H1 (cell line): ENCODE data around the gene OBSCN. TPM values are rescaled to one million over a fixed set of nuclear protein-coding genes. Genes with fewer than 3 reads are reported as not detected.

Source experiments
- CTCF ChIA-PET: fragments of 300-600 bp; sonication (Branson Sonifier 250); formaldehyde crosslinking; loops from one replicate; lab custom pipeline; 2021; ENCODE audit not compliant: partially characterized antibody; lab: Charles Lee
- POLR2A ChIA-PET: fragments of 300-600 bp; sonication (Branson Sonifier 250); formaldehyde crosslinking; loops from one replicate; lab custom pipeline; 2021; ENCODE audit warnings: inconsistent platforms; ENCODE audit not compliant: partially characterized antibody; lab: Charles Lee
- DNase-seq, 2 experiments: peaks; one replicate each; pipeline versions ENCODE4 v3.0.0 to v3.0.0-alpha.2; 2010 to 2022; ENCODE audit warnings: low spot score in 2 of 2, low read depth in 1 of 2, mixed read lengths in 1 of 2
- FAIRE-seq: peaks from 2 replicates; lab custom pipeline; 2011; peaks lifted over from hg19 to GRCh38; lab: Jason Lieb, UNC
- H2AFZ ChIP-seq: 2 replicates; pipeline ENCODE4 v1.8.1; 2012; ENCODE audit warnings: low read length, inconsistent platforms
- H2AK5ac ChIP-seq: 2 replicates; pipeline ENCODE4 v1.6.1; 2013; ENCODE audit warnings: low read depth, low read length
- H2BK120ac ChIP-seq: replicated peaks from 2 replicates; pipeline ENCODE3; 2013; ENCODE audit warnings: low read depth, low read length, inconsistent platforms
- H2BK12ac ChIP-seq: 2 replicates; pipeline ENCODE4 v1.6.1; 2013; ENCODE audit warnings: low read depth, low read length
- H2BK15ac ChIP-seq: 2 replicates; pipeline ENCODE4 v1.6.1; 2013; ENCODE audit warnings: low read length
- H2BK20ac ChIP-seq: 2 replicates; pipeline ENCODE4 v1.6.1; 2013; ENCODE audit warnings: low read length
- H2BK5ac ChIP-seq: 2 replicates; pipeline ENCODE4 v1.6.1; 2013; ENCODE audit warnings: low read depth, low read length
- H3K14ac ChIP-seq: 2 replicates; pipeline ENCODE4 v1.6.1; 2013; ENCODE audit warnings: inconsistent platforms; ENCODE audit not compliant: insufficient read length
- H3K18ac ChIP-seq: 2 replicates; pipeline ENCODE4 v1.6.1; 2013; ENCODE audit warnings: low read length; ENCODE audit errors: extremely low read depth
- H3K23ac ChIP-seq: 2 replicates; pipeline ENCODE4 v1.6.1; 2013; ENCODE audit warnings: inconsistent platforms; ENCODE audit not compliant: insufficient read length
- H3K23me2 ChIP-seq: 2 replicates; pipeline ENCODE4 v1.6.1; 2013; ENCODE audit warnings: low read depth, low read length
- H3K27ac ChIP-seq: 2 replicates; pipeline ENCODE4 v1.6.1; 2011; ENCODE audit warnings: low read depth, low read length, inconsistent platforms
- H3K27me3 ChIP-seq, 4 experiments: replicated peaks in 1 of 4; 1 replicate in 1 of 4; 2 replicates in 3 of 4; pipeline versions ENCODE4 v1.6.1 to v1.8.1; 2011 to 2013; ENCODE audit warnings: low read length in 3 of 4, mild to moderate bottlenecking in 3 of 4, inconsistent platforms in 2 of 4, mixed read lengths in 2 of 4, moderate library complexity in 1 of 4; ENCODE audit not compliant: control insufficient read depth in 3 of 4, insufficient read depth in 3 of 4; ENCODE audit errors: extremely low read depth in 1 of 4
- H3K36me3 ChIP-seq, 4 experiments: 2 replicates each; pipeline versions ENCODE4 v1.6.1 to v1.8.1; 2011 to 2013; ENCODE audit warnings: mild to moderate bottlenecking in 4 of 4, low read length in 3 of 4, moderate library complexity in 2 of 4, control low read depth in 1 of 4, inconsistent platforms in 1 of 4; ENCODE audit not compliant: insufficient read depth in 4 of 4, control insufficient read depth in 2 of 4
- H3K4ac ChIP-seq: replicated peaks from 2 replicates; pipeline ENCODE3; 2013; ENCODE audit warnings: low read length, low read depth, mixed read lengths, inconsistent platforms; ENCODE audit not compliant: insufficient read length
- H3K4me1 ChIP-seq, 4 experiments: replicated peaks in 1 of 4; 1 replicate in 1 of 4; 2 replicates in 3 of 4; pipeline versions ENCODE4 v1.6.1 to v1.8.1; 2011 to 2013; ENCODE audit warnings: low read length in 3 of 4, inconsistent platforms in 2 of 4, mixed read lengths in 1 of 4; ENCODE audit not compliant: insufficient read depth in 4 of 4, control insufficient read depth in 3 of 4
- H3K4me2 ChIP-seq, 2 experiments: 2 replicates each; pipeline versions ENCODE4 v1.6.1 to v1.8.1; 2011 to 2013; ENCODE audit warnings: low read depth in 2 of 2, low read length in 2 of 2, control low read depth in 1 of 2, inconsistent platforms in 1 of 2, mild to moderate bottlenecking in 1 of 2; ENCODE audit not compliant: insufficient read depth in 1 of 2
- H3K4me3 ChIP-seq, 4 experiments: fragments of 200-600, 300-600 bp in 1 of 4; sonication (generic), shearing (Covaris generic), sonication (Bioruptor Twin) in 1 of 4; 2 replicates each; pipeline versions ENCODE4 v1.5.1 to v1.8.1; 2011 to 2016; ENCODE audit warnings: low read length in 4 of 4, low read depth in 3 of 4, control low read depth in 2 of 4, inconsistent platforms in 2 of 4, mild to moderate bottlenecking in 2 of 4, mixed read lengths in 1 of 4, moderate library complexity in 1 of 4; ENCODE audit not compliant: insufficient read depth in 2 of 4; ENCODE audit errors: extremely low read depth in 1 of 4
- H3K56ac ChIP-seq: replicated peaks from 2 replicates; pipeline ENCODE3; 2013; ENCODE audit warnings: low read depth, mild to moderate bottlenecking, mixed read lengths, low read length, inconsistent platforms; ENCODE audit not compliant: insufficient read length
- H3K79me1 ChIP-seq: 2 replicates; pipeline ENCODE4 v1.6.1; 2013; ENCODE audit warnings: low read depth, low read length, control low read depth
- H3K79me2 ChIP-seq, 2 experiments: 2 replicates each; pipeline versions ENCODE4 v1.6.1 to v1.8.1; 2012 to 2013; ENCODE audit warnings: low read length in 2 of 2, mild to moderate bottlenecking in 2 of 2, inconsistent platforms in 1 of 2; ENCODE audit not compliant: insufficient read depth in 2 of 2, control insufficient read depth in 1 of 2
- H3K9ac ChIP-seq, 4 experiments: replicated peaks in 1 of 4; 1 replicate in 1 of 4; 2 replicates in 3 of 4; pipeline versions ENCODE4 v1.6.1 to v1.8.1; 2011 to 2013; ENCODE audit warnings: low read depth in 3 of 4, low read length in 3 of 4, control low read depth in 2 of 4, mild to moderate bottlenecking in 2 of 4, moderate library complexity in 2 of 4, inconsistent platforms in 1 of 4; ENCODE audit errors: extremely low read depth in 1 of 4
- H3K9me3 ChIP-seq, 2 experiments: 2 replicates each; pipeline versions ENCODE4 v1.6.1 to v1.8.1; 2012 to 2013; ENCODE audit warnings: mild to moderate bottlenecking in 2 of 2, moderate library complexity in 2 of 2, control low read depth in 1 of 2, inconsistent platforms in 1 of 2, low read depth in 1 of 2, low read length in 1 of 2, mixed read lengths in 1 of 2; ENCODE audit not compliant: insufficient read depth in 2 of 2
- H4K20me1 ChIP-seq, 2 experiments: replicated peaks in 1 of 2; 2 replicates each; pipeline versions ENCODE3 to v1.8.1; 2011 to 2013; ENCODE audit warnings: inconsistent platforms in 2 of 2, low read length in 2 of 2, mild to moderate bottlenecking in 1 of 2; ENCODE audit not compliant: insufficient read depth in 2 of 2, control insufficient read depth in 1 of 2
- H4K5ac ChIP-seq: 2 replicates; pipeline ENCODE4 v1.6.1; 2013; ENCODE audit warnings: low read length, low read depth, mixed read lengths, inconsistent platforms; ENCODE audit not compliant: insufficient read length
- H4K8ac ChIP-seq: 2 replicates; pipeline ENCODE4 v1.8.0; 2013; ENCODE audit warnings: mild to moderate bottlenecking, moderate library complexity, low read length, inconsistent platforms; ENCODE audit not compliant: insufficient read depth; ENCODE audit errors: extremely low read depth
- H4K91ac ChIP-seq: replicated peaks from 2 replicates; pipeline ENCODE3; 2013; ENCODE audit warnings: low read length, mixed read lengths, inconsistent platforms; ENCODE audit not compliant: insufficient read length
- BACH1 ChIP-seq: IDR thresholded peaks from 2 replicates; pipeline ENCODE4 v1.6.1; 2012; ENCODE audit warnings: low read length, improper control_type of control experiment
- CTCF ChIP-seq, 3 experiments: IDR thresholded peaks; 1 replicate in 2 of 3; 2 replicates in 1 of 3; pipeline versions ENCODE4 v1.5.1 to v1.6.1; 2011; ENCODE audit warnings: low read length in 3 of 3, mild to moderate bottlenecking in 3 of 3, inconsistent platforms in 2 of 3, low read depth in 1 of 3, moderate library complexity in 1 of 3; ENCODE audit not compliant: insufficient read depth in 1 of 3; ENCODE audit errors: control extremely low read depth in 1 of 3
- EGR1 ChIP-seq: IDR thresholded peaks from 2 replicates; pipeline ENCODE4 v1.6.1; 2011; ENCODE audit warnings: low read depth, low read length, borderline replicate concordance
- JUN ChIP-seq: IDR thresholded peaks from 2 replicates; pipeline ENCODE4 v1.6.1; 2011; ENCODE audit warnings: low read depth, mild to moderate bottlenecking, improper control_type of control experiment, low read length
- KDM4A ChIP-seq: IDR thresholded peaks from one replicate; pipeline ENCODE4 v1.7.1; 2012; ENCODE audit warnings: low read depth, mild to moderate bottlenecking, moderate library complexity, low read length, inconsistent platforms; ENCODE audit not compliant: severe bottlenecking
- SIN3A ChIP-seq, 2 experiments: IDR thresholded peaks in 1 of 2; conservative IDR thresholded peaks in 1 of 2; 2 replicates each; pipeline ENCODE4 v1.6.1; 2011 to 2012; ENCODE audit warnings: low read length in 2 of 2, improper control_type of control experiment in 1 of 2, low read depth in 1 of 2, mild to moderate bottlenecking in 1 of 2
- SUZ12 ChIP-seq: fragments of 200-600 bp; sonication (generic); IDR thresholded peaks from 2 replicates; pipeline ENCODE4 v1.6.1; 2012; ENCODE audit warnings: mild to moderate bottlenecking, inconsistent platforms, low read length, moderate library complexity, mixed read lengths
- TAF7 ChIP-seq: optimal IDR thresholded peaks from 2 replicates; pipeline ENCODE3; 2011; ENCODE audit warnings: low read depth, mild to moderate bottlenecking, inconsistent platforms, low read length, moderate library complexity, borderline replicate concordance
- TCF12 ChIP-seq: IDR thresholded peaks from 2 replicates; pipeline ENCODE4 v1.6.1; 2011; ENCODE audit warnings: low read depth, mild to moderate bottlenecking, low read length
- WGBS, 2 experiments: shearing (Covaris generic) in 1 of 2; methylation state at CpG; one replicate each; pipeline versions ENCODE4 v1.1.6 to v1.1.7; 2013 to 2015; ENCODE audit warnings: low lambda C conversion rate in 2 of 2, mixed read lengths in 2 of 2, inconsistent platforms in 1 of 2, low coverage in 1 of 2, missing lambda C conversion rate in 1 of 2; ENCODE audit not compliant: insufficient replicate concordance in 2 of 2, insufficient coverage in 1 of 2, insufficient read length in 1 of 2; ENCODE audit errors: extremely low coverage in 1 of 2, missing lambda C conversion rate in 1 of 2; 5-methylcytosine and 5-hydroxymethylcytosine counted together
- polyA plus RNA-seq, 7 experiments: library from polyadenylated mRNA; depleted of rRNA in 3 of 7; stranded (reverse) in 5 of 7; unstranded in 2 of 7; fragments of >200 nt in 5 of 7; fragments of 200-250 nt in 2 of 7; gene quantifications; 1 replicate in 5 of 7; 2 replicates in 1 of 7; 4 replicates in 1 of 7; pipeline versions ENCODE4 v1.2.1 to v1.2.3, GENCODE V29; 2011 to 2013; ENCODE audit warnings: missing spikeins in 2 of 7, mixed read lengths in 2 of 7
- total RNA-seq: library from RNA; stranded (reverse); fragmentation: NEBNext Ultra II Directional; extraction: Animal tissue kit (Norgen Biotek cat#: 25700); gene quantifications from 2 replicates; pipeline ENCODE4 v1.2.1, GENCODE V29; 2021

OBSCN gene
- total and polyA plus RNA-seq, 2 of the 8 experiments (the other 6 are each of a cell fraction or from before 2014, with no cell fraction given), result 7.5 to 28.4 TPM

GRCh38 chr1:228361314-228362140 is 153.7 kb downstream of the OBSCN start:
- H2BK15ac ChIP-seq, result no peak overlapping the region
- no peak overlapping the region for H3K23ac ChIP-seq
- H3K36me3 ChIP-seq, result no peaks in the 10 kb centered on the region
- no peak overlapping the region for H2BK12ac ChIP-seq
- H3K4me3 ChIP-seq, result no peak overlapping the region
- no peak overlapping the region for H2BK5ac ChIP-seq
- H3K18ac ChIP-seq, result no peak overlapping the region
- H3K9ac ChIP-seq, result no peak overlapping the region
- peaks cover 0 to 3% of the 10 kb centered on the region in 2 experiments; a peak in 1 of 4 replicates for H3K9me3 ChIP-seq
- no peak overlapping the region for H3K4me2 ChIP-seq
- H3K23me2 ChIP-seq, result no peaks in the 10 kb centered on the region
- H4K91ac ChIP-seq, result no peak overlapping the region
- CTCF ChIA-PET, result interaction anchor here (1.2 kb wide), 1 partner anchor 85 kb away, joined by 3 read pairs; no protein-coding TSS in a partner anchor
- DNase-seq (no peak), FAIRE-seq (no peak)
- peaks cover 0 to under 1% (median 0%) of the 10 kb centered on the region in 4 experiments; a peak in 2 of 7 replicates for H3K4me1 ChIP-seq
- no peak overlapping the region for H3K4ac ChIP-seq
- H4K5ac ChIP-seq, result no peak overlapping the region
- no peak overlapping the region for H2BK20ac ChIP-seq
- POLR2A ChIA-PET, result interaction anchor here (1.0 to 1.7 kb wide), 3 partner anchors 9 to 96 kb away, joined by 3 to 4 read pairs (median 3); a partner anchor contains a TSS
- no peak overlapping the region for H3K14ac ChIP-seq
- peak overlapping the region; percentile 51; the same call in 1 of the 2 replicates for H4K8ac ChIP-seq
- H2BK120ac ChIP-seq, result no peak overlapping the region
- no peak overlapping the region for H3K27ac ChIP-seq
- WGBS, 2 experiments, result 84% methylated on average over 22 of the region's 26 CpGs; no CpG with 5 or more reads in 1 of the 2 experiments
- no peaks in the 10 kb centered on the region for H3K79me1 ChIP-seq
- no peak overlapping the region for H2AFZ ChIP-seq
- H2AK5ac ChIP-seq, result no peak overlapping the region
- H3K79me2 ChIP-seq, result no peaks in the 10 kb centered on the region
- H3K56ac ChIP-seq, result no peak overlapping the region
- H3K27me3 ChIP-seq, result no peaks in the 10 kb centered on the region; a peak in 2 of 7 replicates
- no peaks in the 10 kb centered on the region for H4K20me1 ChIP-seq
- TF ChIP-seq CTCF (IDR thresholded peaks at IDR 0.05; ENCODE audit: control extremely low read depth in 1 of 3, insufficient read depth in 1 of 3, low read depth in 1 of 3, low read length in 3 of 3), result no peak
- no peak for TF ChIP-seq JUN
- no peak for TF ChIP-seq EGR1
- no peak for TF ChIP-seq KDM4A
- TF ChIP-seq TCF12, result no peak
- TF ChIP-seq SUZ12, result no peak
- TF ChIP-seq TAF7, result no peak
- TF ChIP-seq SIN3A (conservative IDR thresholded peaks at IDR 0.05 in 1 of 2, IDR thresholded peaks at IDR 0.05 in 1 of 2; ENCODE audit: low read depth in 1 of 2, low read length in 2 of 2), result no peak
- TF ChIP-seq BACH1, result no peak
